ENCODE data around the gene FAM161B.

Gene FAM161B, protein sequence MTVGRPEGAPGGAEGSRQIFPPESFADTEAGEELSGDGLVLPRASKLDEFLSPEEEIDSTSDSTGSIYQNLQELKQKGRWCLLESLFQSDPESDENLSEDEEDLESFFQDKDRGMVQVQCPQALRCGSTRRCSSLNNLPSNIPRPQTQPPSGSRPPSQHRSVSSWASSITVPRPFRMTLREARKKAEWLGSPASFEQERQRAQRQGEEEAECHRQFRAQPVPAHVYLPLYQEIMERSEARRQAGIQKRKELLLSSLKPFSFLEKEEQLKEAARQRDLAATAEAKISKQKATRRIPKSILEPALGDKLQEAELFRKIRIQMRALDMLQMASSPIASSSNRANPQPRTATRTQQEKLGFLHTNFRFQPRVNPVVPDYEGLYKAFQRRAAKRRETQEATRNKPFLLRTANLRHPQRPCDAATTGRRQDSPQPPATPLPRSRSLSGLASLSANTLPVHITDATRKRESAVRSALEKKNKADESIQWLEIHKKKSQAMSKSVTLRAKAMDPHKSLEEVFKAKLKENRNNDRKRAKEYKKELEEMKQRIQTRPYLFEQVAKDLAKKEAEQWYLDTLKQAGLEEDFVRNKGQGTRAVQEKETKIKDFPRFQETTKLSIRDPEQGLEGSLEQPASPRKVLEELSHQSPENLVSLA

GRCh38 chr14:73949752-73950734 lies at the start of gene FAM161B, which contains the start of gene COQ6:
FAM161B (minus strand) TSS chr14:73950094; CDS start chr14:73950026, 68 bp downstream.
COQ6 (plus strand) TSS chr14:73950302; CDS start chr14:73950333, 31 bp downstream.
- CTCF ChIA-PET = interaction anchor here (0.7 to 0.8 kb wide), 2 partner anchors 19 to 1656 kb away, joined by 3 read pairs; no protein-coding TSS in a partner anchor
- TF ChIP-seq, protein P1, sequence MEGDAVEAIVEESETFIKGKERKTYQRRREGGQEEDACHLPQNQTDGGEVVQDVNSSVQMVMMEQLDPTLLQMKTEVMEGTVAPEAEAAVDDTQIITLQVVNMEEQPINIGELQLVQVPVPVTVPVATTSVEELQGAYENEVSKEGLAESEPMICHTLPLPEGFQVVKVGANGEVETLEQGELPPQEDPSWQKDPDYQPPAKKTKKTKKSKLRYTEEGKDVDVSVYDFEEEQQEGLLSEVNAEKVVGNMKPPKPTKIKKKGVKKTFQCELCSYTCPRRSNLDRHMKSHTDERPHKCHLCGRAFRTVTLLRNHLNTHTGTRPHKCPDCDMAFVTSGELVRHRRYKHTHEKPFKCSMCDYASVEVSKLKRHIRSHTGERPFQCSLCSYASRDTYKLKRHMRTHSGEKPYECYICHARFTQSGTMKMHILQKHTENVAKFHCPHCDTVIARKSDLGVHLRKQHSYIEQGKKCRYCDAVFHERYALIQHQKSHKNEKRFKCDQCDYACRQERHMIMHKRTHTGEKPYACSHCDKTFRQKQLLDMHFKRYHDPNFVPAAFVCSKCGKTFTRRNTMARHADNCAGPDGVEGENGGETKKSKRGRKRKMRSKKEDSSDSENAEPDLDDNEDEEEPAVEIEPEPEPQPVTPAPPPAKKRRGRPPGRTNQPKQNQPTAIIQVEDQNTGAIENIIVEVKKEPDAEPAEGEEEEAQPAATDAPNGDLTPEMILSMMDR (IDR thresholded peaks at IDR 0.05; ENCODE audit: insufficient read depth, low read length, missing control alignments) = peak; percentile 13
- peak within 1 kb of the TSS; percentile 99 for H3K4me3 ChIP-seq (ENCODE audit: low read depth, low read length)
- peak; percentile 67 for DNase-seq (ENCODE audit: low read depth, low spot score)
- POLR2A ChIA-PET = interaction anchor here (0.7 to 1.2 kb wide), 4 partner anchors 12 to 69 kb away, joined by 3 read pairs; partner anchors contain the start of genes BBOF1, ENTPD5 and ZNF410

DNA sequence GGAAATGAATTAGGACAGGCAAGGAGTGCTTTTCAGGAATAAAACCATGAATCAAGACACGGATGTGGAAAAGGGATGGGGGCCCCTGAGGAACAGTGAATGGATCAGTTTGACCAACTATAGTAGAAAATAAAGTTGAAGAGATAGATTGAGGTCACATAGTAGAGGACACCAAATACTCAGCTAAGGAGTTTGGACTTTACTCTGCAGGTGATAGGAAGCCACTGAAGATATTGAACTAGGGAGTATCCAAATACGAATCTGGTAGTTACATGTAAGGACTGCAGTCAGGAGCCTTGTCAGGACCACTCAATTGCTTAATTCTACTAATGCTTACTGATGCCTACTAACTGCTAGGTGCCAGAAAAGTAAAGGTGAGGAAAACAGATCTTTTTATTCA lies 48.8 kb upstream of the FAM161B start:
- H3K4me3 ChIP-seq (ENCODE audit: low read depth, low read length) = no peak overlapping the region
- ChIA-PET POLR2A (no interaction called here), CTCF (no interaction called here)
- no peak for DNase-seq (ENCODE audit: low read depth, low spot score)
- TF ChIP-seq, protein P1 (IDR thresholded peaks at IDR 0.05; ENCODE audit: insufficient read depth, low read length, missing control alignments) = no peak

- CTCF ChIA-PET = no interaction called here
- no peak for DNase-seq (ENCODE audit: low read depth, low spot score)
- TF ChIP-seq, protein P1 (IDR thresholded peaks at IDR 0.05; ENCODE audit: insufficient read depth, low read length, missing control alignments) = no peak
- no peak overlapping the region for H3K4me3 ChIP-seq (ENCODE audit: low read depth, low read length)
- POLR2A ChIA-PET = interaction anchor here (0.5 kb wide), 1 partner anchor 86 kb away, joined by 3 read pairs; no protein-coding TSS in a partner anchor
These were observed 48.1 kb upstream of the FAM161B start for GRCh38 chr14:73997944-73998447.

DNA sequence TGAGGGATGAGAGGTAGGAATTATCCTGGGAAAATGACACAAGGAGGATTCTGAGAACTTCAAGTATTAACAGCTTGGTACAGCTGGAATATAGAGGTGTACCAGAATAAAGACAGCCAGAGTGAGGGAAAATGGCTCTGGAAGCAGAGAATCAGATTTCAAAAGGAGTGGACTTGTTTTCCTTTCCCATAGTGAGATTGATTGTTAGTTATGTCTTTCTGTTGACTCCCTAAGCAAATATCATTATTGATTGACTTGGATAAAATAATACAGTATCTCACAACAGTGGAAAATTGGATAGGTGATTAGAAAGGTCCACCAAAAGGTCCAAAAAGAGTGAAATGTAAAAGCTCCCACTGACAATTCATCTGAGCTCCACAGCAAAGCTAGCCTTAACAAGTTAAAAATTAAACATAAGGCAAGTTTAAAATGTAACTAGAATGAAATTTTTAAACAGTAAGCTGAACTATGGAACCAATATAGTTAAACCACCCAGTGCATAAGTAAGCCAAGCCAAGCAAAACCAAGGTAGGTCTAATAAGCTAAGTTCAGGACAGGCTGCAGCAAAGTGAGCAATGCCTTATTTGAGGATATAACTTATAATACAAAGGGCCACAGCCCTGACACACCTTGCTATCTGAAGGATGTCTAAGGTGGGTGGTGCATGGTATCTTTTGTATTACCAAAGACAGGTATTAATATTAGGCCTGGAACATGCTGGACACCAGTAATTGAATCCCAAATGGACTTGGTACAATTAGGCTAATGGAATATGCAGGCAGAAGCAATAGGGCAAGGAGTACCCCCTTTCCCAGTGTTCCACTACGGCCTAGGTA lies 47.4 kb upstream of the FAM161B start:
- no peak overlapping the region for H3K4me3 ChIP-seq (ENCODE audit: low read depth, low read length)
- POLR2A ChIA-PET = no interaction called here
- TF ChIP-seq, protein P1 (IDR thresholded peaks at IDR 0.05; ENCODE audit: insufficient read depth, low read length, missing control alignments) = no peak
- no peak for DNase-seq (ENCODE audit: low read depth, low spot score)
- CTCF ChIA-PET = no interaction called here

DNA sequence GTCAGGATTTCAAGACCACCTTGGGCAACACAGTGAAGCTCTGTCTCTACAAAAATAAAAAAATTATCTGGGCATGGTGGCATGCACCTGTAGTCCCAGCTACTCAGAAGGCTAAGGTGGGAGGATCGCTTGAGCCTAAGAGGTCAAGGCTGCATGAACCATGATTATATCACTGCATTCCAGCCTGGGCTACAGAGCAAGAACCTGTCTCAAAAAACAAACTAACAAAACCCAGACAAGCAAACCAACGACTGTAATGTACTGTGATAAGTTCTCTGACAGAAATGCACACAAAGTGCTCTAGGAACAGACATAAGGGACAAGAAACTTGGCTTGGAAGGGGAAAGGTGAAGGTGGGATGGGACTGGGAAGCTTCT lies 46.8 kb upstream of the FAM161B start:
- ChIA-PET CTCF (no interaction called here), POLR2A (no interaction called here)
- no peak overlapping the region for H3K4me3 ChIP-seq (ENCODE audit: low read depth, low read length)
- TF ChIP-seq, protein P1 (IDR thresholded peaks at IDR 0.05; ENCODE audit: insufficient read depth, low read length, missing control alignments) = no peak
- no peak for DNase-seq (ENCODE audit: low read depth, low spot score)

Measured in AG04449 (cell line).